Measurements from ENCODE around the gene PRKG1.
"Not testable (repeated sequence)": the region's sequence is repeated elsewhere in the genome, so short reads cannot be mapped to it uniquely, and the experiment has no call there.

The PRKG1 gene

DNA sequence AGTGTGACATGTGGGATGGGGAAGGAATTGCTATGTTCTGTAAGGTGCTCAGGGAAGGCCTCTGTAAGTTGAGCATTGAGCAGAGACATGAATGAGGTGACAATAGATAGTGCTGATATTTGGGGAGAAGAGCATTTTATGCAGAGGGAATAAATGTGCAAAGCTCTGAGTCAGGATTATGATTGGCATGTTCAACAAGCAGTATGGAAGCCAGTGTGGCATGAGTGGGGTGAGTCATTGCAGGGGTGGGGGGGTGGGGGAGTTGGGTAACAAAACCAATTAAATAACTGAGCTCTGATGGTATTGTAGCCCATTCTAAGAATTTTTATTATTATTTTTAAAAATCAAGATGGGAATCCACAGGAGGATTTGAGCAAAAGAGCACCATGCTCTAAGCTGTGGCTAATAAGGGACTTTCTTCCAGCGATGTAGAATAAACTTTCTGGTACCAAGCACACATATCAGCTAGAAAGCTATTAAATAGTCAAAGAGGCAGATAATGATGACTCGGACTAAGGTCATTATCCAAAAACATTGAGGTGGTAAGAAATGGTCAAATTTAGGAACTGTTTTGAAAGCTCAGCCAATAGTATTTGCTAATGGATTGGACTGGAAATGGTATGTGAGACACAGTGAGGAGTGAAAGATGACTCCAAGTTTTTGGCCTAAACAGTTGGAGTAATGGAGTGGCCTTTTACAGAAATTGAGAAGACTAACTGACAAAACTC lies 96.4 kb downstream of the PRKG1 start:
- DNase-seq (ENCODE audit: low spot score): no peak

GRCh38 chr10:51171946-51172345 lies 97.7 kb downstream of the PRKG1 start:
- no peak for DNase-seq (ENCODE audit: low spot score)

DNA sequence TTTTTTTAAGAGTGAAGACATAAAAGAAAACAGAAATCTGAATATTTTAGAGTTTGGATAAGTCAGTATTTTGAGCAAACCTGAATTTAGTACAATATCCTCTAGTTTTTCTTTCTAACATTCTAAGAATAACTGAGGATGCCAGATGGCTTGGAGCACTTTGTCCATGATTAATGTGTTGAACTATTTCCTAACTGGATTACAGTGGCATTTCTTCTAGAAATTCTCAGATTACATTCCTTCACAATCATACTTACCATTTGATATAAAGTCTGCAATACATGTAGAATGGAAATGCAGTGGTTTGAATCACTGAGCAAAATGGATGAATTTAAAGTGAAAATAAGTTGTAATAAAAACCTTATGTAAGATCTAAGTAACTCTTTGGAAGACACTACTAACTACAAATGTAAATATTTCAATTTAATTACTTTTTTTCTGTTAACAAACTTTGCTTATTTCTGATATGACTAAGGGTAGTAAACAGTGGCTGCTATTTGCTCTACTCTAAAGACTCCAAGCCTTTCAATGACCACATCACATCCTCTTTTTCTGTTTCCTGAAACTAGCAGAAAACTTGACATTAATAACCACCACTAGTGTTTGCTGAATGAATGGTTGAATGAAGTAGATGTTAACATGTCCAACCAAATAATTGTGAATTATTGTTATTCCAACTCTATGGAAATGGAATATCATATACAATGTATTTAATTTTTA lies 102.8 kb downstream of the PRKG1 start:
- no peak for DNase-seq (ENCODE audit: low spot score)

DNA sequence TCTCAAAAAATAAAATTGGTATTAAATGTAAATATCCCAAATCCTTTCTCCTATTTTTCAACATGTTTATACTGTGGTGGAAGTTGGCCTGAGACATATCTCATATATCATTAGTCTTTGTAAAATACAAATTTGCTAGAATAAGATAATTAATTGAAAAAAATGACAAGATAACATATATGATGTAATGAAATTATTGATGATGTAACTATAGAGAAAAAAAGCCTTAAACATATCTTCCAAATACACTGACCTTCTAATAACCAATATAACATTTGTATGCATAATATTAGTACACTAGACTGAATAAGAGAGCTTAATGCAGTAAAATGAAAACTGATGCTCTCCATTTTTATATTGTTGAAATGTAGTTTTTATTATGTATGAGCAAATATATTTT lies 104.3 kb downstream of the PRKG1 start:
- DNase-seq (ENCODE audit: low spot score): no peak

- DNase-seq (ENCODE audit: low spot score): no peak
Observed at GRCh38 chr10:51180141-51180540, 105.9 kb downstream of the PRKG1 start.

DNA sequence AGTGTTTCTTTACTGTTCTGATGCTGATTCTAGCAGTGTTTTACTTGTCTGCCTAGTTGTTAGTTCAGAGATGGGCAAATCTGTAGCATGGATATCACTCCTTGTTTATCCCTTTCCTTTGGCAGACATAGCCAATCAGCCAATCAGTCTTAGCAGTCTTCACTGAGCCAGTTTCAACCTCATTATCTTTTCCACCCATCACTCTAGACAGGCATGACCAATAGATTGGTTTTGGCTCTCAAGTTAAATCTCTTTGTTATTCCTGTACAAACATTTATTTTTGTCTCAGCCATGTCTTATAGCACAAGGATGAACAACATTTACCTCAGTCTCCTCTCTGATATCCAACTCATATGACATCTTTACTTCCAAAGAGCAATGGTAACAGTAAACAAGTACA lies 109.5 kb downstream of the PRKG1 start:
- no peak for DNase-seq (ENCODE audit: low spot score)

GRCh38 chr10:51186361-51186760 lies 112.1 kb downstream of the PRKG1 start:
- DNase-seq (ENCODE audit: low spot score): no peak

DNA sequence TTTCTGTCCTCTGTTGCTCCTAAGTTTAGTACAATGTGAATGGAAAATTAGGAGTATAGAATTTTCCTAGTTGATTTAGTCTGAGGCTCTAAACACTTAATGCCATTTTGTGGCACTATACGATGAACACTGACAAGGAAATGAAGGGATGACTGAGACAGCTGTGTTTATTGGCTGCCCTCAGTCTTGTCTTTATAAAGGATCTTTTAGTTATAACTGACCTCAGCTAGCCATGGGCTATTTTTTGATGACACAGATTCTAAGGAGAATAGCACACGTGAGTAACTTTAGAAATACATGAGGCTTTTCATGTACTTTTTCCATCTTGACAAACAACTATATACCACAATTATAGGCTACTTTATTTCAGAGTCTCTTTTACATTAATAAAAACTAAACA lies 113.7 kb downstream of the PRKG1 start:
- no peak for DNase-seq (ENCODE audit: low spot score)

- DNase-seq (ENCODE audit: low spot score): no peak
Observed at GRCh38 chr10:51188866-51189265, 114.6 kb downstream of the PRKG1 start.

- DNase-seq (ENCODE audit: low spot score): no peak
Observed at GRCh38 chr10:51196508-51197175, 122.4 kb downstream of the PRKG1 start.

GRCh38 chr10:51198170-51198569 lies 123.9 kb downstream of the PRKG1 start:
- no peak for DNase-seq (ENCODE audit: low spot score)

DNA sequence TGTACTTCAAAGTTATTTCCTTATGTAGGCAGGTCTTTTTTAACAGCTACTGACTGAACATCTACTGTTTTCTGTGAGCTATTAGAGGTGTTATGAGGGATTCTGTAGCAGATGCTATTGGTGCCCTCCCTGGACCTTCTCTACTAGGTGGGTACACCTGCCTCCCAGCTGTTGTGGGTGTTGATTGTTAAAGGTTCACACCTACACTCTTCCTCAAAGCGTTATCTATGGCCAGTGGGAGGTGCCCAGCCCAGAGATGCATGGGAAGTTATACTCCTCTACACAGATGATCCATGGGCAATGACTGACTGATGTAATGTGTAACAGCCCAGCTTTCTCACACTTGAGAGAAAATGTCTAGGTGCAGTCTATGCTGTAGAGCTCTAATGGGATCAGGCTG lies 127.7 kb downstream of the PRKG1 start:
- DNase-seq (ENCODE audit: low spot score): no peak

DNA sequence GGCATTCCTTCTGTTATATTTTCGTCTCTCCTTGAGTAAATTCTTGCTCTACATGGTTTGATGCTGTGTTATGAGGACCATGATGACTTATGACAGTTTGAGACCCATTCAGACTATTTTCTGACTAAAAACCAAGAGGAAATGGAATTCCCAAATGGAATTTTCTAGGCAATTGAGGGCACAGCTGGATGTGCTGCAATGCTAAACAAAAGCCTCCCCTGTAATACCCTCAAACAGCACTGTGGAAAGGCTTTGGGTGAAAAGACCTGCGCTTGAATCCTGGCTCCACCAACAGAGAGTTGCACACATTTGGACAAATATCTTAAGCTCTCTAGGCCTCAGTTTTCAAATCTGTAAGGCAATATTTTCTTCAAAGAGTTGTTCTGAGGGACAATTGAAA lies 129.1 kb downstream of the PRKG1 start:
- no peak for DNase-seq (ENCODE audit: low spot score)

DNA sequence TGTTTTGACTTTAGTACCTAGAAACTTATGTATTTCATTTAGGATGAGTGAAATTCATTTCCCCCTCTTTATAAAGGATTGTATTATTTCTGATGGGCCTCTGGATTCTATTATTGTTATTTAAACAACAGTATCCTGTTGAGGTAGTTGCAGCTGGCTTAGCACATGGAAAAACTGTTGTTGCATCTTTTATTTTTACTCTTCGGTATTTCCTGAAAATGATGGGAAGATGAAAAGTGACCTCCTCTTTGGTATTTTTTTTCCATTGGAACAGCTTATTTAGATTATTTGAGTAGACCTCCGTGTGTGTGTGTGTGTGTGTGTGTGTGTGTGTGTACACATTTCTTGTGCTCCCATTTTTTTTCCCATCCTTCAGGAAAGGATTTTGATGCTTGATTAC lies 129.8 kb downstream of the PRKG1 start:
- DNase-seq (ENCODE audit: low spot score): no peak

- no peak for DNase-seq (ENCODE audit: low spot score)
Observed at GRCh38 chr10:51204701-51205100, 130.4 kb downstream of the PRKG1 start.

- DNase-seq (ENCODE audit: low spot score): no peak
Observed at GRCh38 chr10:51206500-51206899, 132.2 kb downstream of the PRKG1 start.

DNA sequence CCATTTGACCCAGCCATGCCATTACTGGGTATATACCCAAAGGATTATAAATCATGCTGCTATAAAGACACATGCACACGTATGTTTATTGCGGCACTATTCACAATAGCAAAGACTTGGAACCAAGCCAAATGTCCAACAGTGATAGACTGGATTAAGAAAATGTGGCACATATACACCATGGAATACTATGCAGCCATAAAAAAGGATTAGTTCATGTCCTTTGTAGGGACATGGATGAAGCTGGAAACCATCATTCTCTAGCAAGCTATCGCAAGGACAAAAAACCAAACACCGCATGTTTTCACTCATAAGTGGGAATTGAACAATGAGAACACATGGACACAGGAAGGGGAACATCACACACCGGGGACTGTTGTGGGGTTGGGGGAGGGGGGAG lies 138.7 kb downstream of the PRKG1 start:
- not testable (repeated sequence) for DNase-seq (ENCODE audit: low spot score)

DNA sequence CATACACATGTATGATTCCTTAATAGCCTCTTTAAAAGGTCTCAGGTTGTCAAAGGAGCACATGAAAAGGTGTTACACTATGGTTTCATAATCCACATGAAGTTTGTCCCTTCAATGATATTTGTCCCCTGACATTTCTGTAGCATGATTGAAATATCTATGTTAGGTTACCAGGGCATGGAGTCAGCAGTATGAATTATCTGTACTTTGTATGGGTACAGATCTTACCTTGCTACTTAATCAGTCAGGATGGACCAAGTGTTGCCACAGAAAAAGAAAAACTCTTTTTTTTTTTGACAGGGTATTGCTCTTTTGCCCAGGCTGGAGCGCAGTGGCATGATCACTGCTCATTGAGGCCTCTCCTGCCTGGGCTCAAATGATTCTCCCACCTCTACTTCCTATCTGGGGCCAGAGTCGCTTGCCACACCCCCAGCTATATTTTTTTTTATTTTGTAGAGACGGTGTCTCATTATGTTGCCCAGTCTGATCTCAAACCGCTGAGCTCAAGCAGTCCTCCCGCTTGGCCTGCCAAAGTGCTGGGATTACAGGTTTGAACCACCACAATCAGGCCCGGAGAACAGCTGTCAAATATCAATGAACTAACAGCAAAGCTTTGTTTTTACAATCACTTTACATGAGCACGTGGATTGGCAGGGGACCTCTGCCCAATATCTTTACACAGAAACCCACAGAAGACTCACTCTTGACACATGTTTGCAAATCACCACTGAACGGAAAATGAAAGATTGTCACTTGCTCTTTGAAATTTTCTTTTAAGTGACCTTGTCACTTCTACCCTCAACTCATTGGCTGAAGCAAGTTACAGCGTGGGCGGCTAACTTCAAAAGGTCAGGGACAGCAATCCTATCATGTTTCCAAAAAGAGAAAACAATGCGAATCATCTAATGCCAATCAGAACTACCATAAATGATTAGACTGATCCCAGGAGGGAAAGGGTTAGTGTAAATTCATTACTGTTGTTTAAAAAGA lies 140.2 kb downstream of the PRKG1 start:
- no peak for DNase-seq (ENCODE audit: low spot score)

GRCh38 chr10:51215951-51216834 lies 141.9 kb downstream of the PRKG1 start:
- no peak for DNase-seq (ENCODE audit: low spot score)

- no peak for DNase-seq (ENCODE audit: low spot score)
Observed at GRCh38 chr10:51217505-51217904, 143.2 kb downstream of the PRKG1 start.

DNA sequence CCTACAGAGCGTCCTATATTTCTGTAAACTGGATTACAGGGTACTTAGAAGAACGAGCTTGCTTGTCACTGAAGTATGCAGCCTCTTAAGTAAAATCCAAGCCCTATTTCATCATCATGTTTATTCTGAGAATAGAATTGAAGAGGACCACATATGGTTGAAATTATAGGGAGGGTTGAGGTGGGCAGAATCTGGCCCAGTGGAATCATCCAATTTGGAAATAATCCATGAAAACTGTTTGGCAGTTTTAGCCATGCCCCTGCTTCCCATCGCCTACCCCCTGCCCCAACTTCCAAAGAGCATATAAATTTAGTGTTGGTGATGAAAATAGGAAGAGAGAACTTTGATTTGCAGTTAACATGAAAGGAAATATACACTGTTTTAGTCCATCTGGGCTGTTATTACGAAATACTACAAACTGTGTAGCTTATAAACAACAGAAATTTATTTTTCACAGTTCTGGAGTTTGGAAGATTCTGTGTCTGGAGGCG lies 150.4 kb downstream of the PRKG1 start:
- DNase-seq (ENCODE audit: low spot score): no peak

Measured in LoVo (cell line).